Hindlimb muscle (tissue), 1 donor: ENCODE measurements around the gene IL20. TPM values are rescaled to one million over a fixed set of nuclear protein-coding genes. Genes with fewer than 3 reads are reported as not detected.

ENCODE experiments used
- DNase-seq: peaks from one replicate; pipeline ENCODE4 v3.0.0-alpha.2; 2013
- polyA plus RNA-seq: library from polyadenylated mRNA; unstranded; fragments of 120-200 nt; gene quantifications from one replicate; pipeline ENCODE4 v1.2.1, GENCODE V29; 2013; ENCODE audit not compliant: insufficient read length

The IL20 gene, protein sequence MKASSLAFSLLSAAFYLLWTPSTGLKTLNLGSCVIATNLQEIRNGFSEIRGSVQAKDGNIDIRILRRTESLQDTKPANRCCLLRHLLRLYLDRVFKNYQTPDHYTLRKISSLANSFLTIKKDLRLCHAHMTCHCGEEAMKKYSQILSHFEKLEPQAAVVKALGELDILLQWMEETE
- not detected for polyA plus RNA-seq

DNA sequence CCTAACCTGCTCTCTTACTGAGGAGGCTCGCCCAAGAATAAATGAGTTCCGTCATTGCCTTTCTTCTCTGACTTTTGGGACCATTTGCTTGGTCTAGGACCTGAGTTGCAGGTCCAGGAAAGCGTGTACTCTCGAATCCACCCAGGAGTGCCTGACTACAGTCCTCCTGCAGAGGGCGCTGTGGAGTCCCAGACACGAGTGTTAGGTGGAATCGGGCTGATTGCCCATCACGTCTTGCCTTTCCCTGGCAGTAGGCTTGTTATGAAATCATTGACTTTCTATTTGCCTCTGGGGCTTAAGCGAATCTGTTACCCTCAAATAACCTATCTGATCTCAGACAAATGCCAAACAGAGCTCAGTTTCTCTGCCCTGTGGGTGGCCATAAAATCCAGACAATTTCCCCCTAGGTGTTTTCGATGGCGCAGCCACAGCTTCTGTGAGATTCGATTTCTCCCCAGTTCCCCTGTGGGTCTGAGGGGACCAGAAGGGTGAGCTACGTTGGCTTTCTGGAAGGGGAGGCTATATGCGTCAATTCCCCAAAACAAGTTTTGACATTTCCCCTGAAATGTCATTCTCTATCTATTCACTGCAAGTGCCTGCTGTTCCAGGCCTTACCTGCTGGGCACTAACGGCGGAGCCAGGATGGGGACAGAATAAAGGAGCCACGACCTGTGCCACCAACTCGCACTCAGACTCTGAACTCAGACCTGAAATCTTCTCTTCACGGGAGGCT, at the start of gene IL20:
IL20 (plus strand) TSS at position 685 of the 733 bp plus-strand sequence. CDS start 230 bp downstream, outside the sequence.
- peak; percentile 22 for DNase-seq

DNA sequence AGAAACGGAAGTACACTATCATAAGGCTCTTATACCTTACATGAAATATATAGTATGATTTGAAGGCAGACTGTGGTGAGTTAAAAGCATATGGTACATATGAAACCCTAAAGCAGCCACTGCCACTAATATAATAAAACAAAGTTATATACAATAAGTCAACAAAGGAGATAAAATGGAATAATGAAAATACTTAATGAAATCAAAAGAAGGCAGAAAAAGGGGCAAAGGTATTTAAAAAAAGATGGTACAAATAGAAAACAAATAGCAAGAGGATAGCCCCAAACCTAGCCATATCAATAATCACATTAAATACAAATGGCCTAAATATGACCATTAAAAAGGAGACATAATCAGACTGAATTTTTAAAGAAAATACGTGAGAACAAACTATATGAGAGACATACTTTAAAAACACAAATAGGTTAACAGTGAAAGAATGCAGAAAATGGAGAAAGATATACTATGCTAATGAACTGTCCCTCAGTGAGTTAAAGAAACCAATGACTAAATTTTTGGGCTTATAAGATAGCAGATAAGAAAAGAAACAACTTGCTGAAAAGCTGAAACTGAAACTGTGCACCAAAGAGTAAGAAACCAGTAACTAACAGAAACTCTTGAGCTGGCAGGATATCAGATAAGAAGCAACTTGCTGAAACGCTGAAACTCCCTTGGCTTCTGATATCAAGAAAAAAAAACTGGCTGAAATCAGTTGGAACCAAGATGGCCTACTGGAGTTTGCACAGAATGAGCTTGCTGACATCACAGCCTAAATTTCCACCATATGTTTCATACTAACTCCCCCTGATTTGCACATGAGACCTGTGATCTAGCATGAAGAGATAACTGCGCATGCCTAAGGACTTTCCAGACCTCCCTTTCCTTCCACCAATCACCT, 48.8 kb upstream of the IL20 start:
- no peak for DNase-seq

DNA sequence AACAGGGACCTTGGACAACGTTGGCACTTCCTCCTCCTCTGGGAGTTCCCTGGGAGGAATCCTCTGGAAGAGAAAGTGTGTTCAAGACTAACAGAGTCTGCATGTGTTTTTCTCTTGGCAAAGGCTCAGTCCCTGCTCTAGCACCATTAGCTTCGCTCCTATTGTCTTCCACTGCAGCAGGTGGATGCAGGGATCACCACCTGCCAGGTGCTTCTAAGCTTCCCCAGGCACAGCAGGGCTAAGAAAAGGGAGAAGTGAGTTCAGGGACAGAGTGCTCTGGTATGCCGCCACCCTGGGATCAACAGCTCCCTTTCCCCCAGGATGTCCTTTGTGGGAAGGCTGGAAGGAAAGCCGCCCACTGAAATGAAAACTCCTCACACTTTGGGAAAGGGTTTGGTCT, 43.9 kb upstream of the IL20 start:
- no peak for DNase-seq

DNA sequence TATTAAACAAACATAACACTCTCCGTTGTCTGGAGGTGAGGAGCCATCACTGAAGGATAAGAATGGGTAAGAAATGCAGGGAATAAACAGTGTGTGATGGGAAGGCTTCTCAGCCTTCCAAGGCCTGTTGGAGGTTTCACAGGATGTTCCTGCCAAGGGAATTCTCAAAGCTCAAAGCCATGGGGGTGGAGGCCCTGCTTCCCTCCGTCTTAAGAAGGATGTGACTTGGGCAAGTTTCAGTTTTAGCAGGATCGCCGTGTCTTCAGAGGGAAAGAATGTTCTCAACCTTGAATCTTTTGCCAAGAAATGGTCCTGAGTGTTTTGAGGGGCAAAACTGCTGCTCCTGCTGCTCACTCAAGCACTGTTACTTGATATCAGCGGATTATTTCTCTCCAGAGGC, 41.7 kb upstream of the IL20 start:
- peak; percentile 62 for DNase-seq

DNA sequence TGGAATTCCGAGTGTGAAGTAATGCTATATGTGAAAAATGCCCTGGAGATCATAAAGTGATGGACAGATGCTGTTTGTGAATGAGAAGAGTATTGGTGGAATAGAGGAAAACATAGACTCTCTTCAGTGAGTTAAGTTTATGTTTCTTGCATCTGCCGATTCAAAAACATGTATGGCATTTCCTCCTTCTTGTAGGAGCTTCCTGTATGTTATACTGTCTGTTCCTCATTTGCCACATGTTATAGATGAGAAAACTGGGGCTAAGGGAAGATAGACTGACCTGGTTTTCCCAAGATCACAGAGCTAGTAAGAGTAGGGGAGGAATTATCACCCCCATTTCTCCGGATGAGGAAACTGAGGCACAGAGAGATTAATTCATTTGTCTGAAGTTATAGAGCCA, 41.1 kb upstream of the IL20 start:
- DNase-seq, result no peak

DNA sequence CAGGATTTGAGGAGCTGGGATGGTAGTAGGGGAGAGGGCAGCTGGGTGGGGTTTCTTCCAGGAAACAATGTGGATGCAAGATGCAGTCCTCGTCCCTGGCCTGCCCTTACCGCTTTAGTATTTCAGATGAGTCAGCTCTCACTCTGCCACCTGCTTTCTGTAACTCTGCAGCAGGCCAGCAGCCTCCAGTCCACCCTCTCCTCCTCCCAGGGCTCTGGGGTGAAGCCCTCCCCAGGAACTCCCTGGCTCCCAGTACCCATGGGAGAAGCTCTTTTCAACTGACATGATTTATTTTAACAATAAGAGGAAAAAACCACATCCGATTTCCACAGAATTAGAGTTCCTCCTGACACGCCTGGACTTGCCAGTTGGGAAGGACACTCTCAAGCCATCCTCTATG, 39.0 kb upstream of the IL20 start:
- no peak for DNase-seq

DNA sequence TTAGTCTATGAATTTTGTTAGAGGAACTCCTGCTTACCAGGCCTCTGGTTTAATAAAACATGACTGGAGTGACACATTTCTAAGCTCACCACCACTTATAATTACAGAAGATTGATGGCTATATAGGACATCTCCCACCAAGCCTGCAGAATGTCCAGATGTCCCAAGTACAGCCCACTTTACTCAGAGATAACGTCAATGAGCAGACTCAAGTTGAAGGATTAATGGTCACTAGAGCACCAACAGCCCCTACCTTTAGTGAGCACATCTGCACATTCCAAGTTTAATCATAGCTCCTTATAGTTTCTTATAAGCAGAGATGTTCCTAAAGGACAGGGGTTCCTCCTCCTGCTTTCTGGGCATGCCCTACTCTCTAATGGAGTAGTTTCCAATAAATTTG, 37.4 kb upstream of the IL20 start:
- DNase-seq, result no peak

DNA sequence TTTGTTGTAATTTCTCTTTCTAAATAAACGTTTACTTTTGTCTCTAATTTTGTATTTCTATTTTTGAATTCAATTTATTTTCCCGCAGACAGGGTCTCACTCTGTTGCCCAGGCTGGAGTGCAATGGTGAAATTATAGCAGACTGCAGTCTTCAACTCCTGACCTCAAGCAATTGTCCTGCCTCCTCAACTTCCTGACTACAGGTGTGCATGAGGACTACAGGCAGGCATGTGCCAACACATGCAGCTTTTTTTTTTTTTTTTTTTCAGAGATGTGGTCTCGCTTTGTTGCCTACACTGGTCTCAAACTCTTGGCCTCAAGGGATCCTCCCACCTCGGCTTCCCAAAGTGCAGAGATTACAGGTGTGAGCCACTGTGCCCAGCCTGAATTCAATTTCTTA, 36.7 kb upstream of the IL20 start:
- no peak for DNase-seq

DNA sequence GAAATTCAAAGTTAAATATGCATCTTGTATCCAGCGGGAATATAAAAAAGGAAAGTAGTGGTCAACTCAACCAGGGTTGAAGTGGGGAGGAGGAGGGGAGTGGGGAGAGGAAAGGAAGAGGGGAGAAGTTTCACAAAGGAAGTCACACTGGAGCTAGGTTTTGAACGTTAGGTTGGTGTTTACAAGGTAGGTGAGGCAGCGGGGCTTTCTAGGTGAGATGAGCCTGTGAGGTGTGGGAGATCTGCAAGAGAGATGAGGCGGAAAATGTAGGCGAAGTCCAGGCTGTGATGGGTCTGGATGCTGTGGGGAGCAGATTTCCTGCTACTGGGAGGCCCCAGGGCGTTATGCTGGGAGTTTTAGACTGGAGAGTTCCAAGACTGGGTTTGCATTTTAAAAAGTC, 36.1 kb upstream of the IL20 start:
- no peak for DNase-seq

DNA sequence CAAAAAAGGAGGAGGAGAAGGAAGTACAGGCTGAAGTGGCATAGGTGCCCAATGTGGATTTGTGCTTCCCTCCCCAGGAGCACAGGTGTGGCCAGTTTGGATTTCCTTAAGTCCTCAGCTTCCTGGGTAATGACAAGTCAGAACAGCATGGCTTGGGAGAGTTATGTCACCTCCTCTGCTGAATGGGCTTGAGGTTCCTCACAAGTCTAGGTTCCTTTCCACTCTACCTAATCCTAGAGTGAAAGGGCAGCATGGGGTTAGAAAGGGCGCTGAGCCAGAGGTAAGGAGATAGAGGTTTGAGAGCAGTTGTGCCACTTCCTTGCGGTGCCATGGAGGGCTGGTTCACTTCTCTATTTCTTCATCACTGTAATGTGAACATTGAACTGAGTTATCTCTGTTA, 35.5 kb upstream of the IL20 start:
- no peak for DNase-seq

DNA sequence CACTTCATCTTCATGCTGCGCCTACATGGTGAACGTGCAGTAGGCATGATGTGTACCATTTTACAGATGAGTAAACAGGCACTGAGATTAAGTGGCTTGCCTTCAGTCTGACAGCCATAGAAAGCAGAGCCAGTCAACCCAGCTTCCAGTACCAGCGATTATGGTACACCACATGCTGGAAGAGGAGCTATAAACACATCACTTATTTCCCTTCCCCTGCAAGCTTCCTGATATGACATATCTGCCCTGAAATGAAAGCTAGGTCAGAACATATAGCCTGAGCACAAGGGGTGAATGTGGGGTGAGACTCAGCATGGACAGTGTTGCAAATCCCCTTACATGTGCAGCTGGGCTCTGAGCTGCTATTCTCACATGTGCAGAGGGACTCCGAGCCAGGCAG, 33.8 kb upstream of the IL20 start:
- no peak for DNase-seq

DNA sequence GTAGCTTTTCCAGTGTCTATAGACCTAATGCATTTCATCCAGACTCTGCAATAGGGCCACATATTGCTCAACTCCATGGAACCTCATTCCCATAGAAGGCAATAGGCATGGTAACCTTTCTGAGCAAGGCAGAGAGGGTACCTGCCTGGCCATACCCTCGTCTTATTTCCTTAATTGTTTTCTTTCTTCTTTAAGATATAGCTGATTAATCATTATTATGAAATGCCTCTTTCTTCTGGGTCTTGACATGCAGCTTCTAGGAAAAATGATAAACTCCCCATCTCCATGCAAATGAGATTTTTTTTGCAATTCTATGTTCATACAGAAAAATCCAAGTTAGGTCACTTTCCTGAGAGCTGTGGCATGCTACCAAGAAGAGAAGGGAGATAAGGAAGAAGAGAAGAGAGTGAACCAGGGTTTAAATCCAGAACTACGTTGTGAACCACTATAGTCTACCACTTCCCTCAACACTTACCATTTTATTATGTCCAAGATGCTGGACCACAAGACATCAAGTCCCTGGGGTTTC, 33.0 kb upstream of the IL20 start:
- DNase-seq, result no peak

DNA sequence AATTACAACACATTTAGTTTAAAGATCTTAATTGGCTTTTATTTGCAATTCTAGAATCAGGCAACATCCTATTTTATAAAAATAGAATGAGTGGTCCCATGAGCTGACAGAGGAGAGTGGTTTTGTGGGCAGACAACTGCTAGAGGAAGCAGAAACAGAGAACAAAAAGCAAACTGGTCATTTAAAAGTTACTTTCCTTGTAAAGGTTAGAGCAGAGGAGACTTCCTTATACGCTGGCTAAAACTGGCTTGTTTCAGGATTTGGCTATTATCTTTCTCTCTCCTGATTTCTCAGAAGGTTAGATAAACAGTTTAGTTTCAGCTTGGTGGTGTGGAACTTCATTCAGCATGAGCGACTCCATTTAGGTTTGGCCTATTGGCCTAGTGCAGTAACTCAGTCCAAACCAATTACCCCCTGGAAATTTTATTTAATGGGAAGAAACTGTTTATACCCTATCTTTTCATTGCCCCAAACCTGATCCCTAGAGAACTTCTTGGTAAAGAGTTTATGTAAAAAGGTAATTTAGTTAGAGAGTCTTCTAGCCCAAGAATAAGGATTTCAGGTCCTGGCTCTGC, 32.2 kb upstream of the IL20 start:
- no peak for DNase-seq

DNA sequence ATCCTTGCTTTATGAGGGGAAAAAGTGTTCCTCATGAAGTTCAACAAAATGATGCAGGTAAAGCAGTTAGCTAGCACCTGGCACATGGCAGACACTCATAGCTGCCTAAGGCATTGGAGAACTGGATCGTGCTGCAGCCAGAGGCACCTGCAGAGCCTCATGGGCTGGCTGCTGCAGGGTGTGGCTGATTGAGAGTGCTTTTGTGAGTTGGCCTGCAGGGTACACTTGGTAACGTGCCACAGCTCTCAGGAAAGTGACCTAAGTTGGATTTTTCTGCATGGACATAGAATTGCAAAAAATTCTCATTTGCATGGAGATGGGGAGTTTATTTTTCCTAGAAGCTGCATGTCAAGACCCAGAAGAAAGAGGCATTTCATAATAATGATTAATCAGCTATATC, 31.6 kb upstream of the IL20 start:
- no peak for DNase-seq

DNA sequence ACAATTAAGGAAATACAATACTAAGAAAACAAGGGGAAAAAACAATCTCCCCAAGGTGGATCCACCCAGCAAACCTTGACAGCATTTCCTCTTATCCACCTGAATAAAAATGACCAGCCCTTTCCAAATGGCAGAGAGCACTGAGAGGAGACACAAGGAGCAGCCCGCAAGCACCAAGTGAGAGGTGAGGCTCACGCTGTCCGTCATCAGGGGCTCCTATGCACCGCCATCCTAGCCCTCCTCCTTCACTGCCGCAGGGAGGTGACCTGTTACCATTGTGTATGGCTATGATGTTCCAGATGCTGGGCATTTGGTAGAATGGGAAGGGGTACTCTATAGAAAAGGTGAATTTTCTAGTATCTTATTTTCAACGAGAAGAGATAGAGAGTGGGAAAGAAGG, 31.2 kb upstream of the IL20 start:
- no peak for DNase-seq

DNA sequence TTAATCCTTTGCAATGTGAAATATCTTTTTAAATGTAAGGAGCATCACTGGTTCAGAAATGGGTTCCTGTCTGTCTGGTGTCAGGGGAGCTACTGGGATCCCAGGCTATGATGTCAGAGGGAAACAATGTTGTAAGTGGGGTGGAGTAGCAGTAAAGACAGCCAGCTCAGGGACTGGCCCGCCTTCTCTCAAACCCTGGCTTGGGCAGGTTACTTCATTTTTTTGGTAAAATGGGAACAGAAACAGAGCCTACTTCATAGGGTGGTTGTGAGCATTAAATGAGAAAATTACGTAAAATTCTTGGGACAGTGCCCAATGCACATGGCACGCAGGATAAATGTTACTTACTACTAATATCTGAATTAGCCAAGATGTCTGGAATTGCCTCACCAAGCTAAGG, 30.7 kb upstream of the IL20 start:
- DNase-seq, result no peak

DNA sequence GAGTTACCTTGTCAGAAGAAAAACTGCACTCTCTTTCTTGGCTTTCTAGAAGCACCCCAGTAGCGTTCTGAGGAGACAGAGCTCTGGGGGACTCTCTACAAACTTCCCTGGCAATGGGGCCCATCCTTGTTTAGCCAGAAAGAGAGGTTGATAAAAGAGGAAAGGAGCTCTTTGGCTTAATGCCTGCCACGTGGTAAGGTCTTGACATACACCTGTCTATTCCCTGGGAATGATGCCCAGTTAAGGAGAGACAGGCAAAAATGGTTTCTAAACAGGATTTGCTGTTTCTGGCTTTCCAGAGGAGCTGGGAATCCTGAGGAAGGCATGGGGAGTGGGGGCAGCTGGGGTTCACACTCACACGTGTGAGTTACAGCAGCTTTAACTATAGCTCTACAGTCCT, 30.2 kb upstream of the IL20 start:
- no peak for DNase-seq

DNA sequence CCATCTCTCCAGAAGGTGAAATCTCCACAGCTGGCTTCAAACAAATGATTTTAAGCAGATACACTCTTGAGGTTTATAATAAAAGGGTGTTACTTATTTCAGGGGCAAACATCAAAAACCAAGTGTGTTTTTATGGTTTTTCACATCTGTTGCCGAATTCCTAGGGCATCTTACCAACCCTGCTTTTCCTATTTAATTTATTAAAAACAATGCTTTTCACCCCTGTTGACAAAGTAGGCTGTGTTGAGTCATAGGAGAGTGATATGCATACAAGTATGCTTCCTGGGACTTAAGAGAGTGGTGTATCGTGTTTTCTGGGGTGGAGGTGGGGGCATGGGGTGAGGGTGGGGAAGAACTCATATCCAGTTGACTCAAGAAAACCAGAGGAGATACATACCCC, 29.3 kb upstream of the IL20 start:
- no peak for DNase-seq

DNA sequence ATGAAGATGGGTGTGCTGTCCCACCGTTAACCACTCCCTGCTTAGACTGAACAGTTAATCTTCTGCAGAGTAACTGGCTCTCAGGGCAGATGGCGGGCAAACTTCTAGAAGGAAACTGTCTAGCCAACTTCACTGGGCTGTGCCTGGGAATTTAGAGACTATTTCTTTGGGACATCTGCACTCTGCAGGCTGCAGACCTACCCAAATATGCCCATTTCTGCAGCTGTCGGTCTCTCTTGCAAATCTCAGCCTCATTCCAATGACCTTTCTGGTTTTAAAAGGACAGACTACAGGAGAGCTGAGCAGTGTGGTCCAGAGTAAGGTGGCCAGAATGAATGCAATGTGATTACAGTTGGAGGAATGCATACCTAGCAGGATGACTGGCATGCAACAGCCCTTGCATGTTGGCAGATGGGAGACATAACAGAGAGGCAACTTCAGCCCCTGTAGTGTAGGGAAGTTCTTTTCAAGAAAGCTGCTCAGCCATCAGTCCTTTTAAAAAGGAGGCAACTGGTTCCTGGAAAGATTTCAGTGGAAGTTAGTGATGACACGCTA, 26.3 kb upstream of the IL20 start:
- no peak for DNase-seq

DNA sequence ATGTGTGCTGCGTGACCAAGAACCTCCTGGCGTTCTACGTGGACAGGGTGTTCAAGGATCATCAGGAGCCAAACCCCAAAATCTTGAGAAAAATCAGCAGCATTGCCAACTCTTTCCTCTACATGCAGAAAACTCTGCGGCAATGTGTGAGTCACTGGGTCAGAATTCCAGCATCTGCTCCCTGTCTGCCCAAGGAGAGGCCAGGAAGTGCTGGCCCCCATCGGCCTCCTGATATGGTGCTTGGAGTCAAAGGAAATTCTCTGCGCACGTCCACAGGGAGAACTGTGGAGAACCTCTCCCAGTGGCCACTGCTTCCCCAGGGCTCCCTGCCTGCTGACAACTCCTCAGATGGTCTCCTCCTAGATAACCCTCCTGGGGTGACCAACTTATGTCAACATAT, 25.6 kb upstream of the IL20 start:
- DNase-seq, result no peak

DNA sequence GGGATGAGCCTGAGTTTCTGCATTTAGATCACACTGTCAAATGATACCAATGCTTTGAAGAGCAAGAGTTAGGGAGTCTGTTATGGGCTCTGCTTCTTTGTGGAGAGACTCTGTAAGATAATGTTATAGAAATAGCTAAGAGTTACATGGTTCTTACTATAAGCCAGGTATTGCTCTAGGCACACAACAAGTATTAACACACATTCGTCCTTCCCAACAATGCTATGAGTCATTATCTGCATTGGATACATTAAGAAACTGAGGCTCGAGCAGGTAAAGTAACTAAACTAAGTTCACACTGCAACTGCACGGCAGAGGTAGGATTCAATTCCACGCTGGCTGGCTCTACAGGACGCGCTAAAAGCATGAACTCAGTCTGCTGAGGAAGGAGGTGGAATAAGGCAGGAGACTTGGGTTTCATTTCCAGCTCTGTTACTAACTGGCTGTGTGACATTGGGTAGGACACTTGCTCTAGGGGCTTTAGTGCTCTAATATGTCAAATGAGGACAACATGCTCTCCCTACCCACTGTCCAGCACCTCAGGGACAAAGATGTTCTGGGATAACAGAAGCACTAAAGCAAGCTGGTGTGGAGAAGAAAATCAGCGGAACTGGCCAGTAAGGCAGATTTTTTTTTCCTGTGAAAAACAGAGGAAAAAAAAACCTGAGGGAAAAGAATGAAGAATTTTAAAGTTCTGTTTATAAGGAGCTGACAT, 23.7 kb upstream of the IL20 start:
- no peak for DNase-seq

DNA sequence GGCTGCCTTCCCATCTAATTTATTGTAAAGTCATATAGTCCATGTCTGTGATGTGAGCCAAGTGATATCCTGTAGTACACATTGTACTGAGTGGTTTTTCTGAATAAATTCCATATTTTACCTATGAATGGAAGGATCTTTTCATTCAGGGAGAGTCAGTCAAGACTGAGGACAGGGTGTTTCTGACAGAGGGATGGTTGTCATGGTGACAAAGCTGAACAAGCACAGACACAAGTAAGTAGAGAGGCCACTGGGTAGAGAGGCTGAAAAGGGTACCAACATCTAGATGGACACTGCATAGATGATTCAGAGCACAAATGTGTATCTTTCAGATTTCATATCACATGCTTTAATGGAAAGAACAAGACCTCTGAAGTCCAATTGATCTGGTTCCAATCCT, 22.6 kb upstream of the IL20 start:
- no peak for DNase-seq
